ENCODE measurements around the gene CTNNB1. TPM values are rescaled to one million over a fixed set of nuclear protein-coding genes. Genes with fewer than 3 reads are reported as not detected.

CTNNB1 gene
- total RNA-seq, 2 experiments from 2014 or later: 157 to 201 TPM

DNA sequence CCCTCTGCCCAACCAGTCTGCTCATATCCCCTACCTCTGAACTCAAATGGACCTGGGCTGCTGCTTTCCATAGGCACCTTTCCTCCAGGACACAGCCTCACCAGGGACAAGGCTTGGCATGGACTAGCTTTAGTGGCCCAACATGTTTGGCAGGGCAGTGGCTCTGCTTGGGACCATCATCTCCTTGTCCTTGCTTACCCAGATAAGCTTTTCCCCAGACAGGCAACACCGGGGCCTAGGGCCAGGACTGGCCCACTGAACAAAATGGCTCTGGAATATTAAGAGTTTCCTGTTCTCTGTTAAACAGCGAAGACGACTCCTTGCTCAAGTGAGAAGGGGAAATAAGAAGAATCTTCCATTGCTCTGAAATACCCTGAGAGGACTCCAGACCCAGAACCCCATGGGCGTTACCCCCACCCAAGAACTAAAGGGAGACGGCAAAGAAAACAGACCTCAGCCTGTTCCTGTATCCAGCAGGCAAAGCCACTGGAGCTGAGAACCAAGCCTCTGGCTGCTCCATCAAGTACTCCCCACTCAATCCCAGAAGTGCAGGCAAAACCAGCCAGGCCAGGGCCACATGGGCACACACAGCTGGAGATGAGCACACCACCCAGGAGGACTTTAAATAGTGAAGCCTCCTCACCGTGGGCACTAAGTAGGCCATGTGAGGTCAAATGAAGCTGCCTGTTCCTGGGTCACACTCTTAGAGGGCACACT is 45.5 kb downstream of the CTNNB1 start:
- intact Hi-C loops (cut with micrococcal nuclease; ENCODE audit: unreplicated experiment): no loop called here
- DNase-seq (ENCODE audit: low spot score): no peak
- ChIA-PET POLR2A (interaction anchor here (0.5 to 1.0 kb wide), 2 partner anchors 18 to 932 kb away, joined by 3 to 4 read pairs; no protein-coding TSS in a partner anchor), CTCF (ENCODE audit: unreplicated experiment) (no interaction called here)
- TF ChIP-seq EZH2phosphoT487 (IDR thresholded peaks at IDR 0.05; ENCODE audit: borderline replicate concordance, low read depth, low read length): no peak
- TF ChIP-seq CTCF (conservative IDR thresholded peaks at IDR 0.05; ENCODE audit: low read length): no peak
- no peak overlapping the region for H3K4me2 ChIP-seq (ENCODE audit: low read length)
- H3K9me2 ChIP-seq (ENCODE audit: insufficient read depth, low read length): no peaks in the 10 kb centered on the region
- peaks cover 26% of the 10 kb centered on the region for H3K36me3 ChIP-seq (ENCODE audit: insufficient read depth, low read length)
- no peak overlapping the region for H3K27ac ChIP-seq (ENCODE audit: low read depth, low read length, poor library complexity, severe bottlenecking)
- no peaks in the 10 kb centered on the region for H3K9me3 ChIP-seq (ENCODE audit: low read length)
- no TSS peak for BruUV-seq (replicated peaks)
- H3K79me2 ChIP-seq (ENCODE audit: insufficient read depth, low read depth, low read length): no peaks in the 10 kb centered on the region
- H4K20me1 ChIP-seq (ENCODE audit: insufficient read depth, low read length): no peaks in the 10 kb centered on the region; the same call in 1 of the 2 replicates
- peaks cover 6% of the 10 kb centered on the region for H3K4me1 ChIP-seq (ENCODE audit: insufficient read depth, low read length, poor library complexity, severe bottlenecking)
- no peak overlapping the region for H2AFZ ChIP-seq (ENCODE audit: low read length)
- no peak overlapping the region for H3K4me3 ChIP-seq (ENCODE audit: low read depth, low read length, poor library complexity, severe bottlenecking)

GRCh38 chr3:41247055-41248004 is 48.0 kb downstream of the CTNNB1 start:
- Histone ChIP-seq H3K36me3 (ENCODE audit: insufficient read depth, low read length) (peaks cover under 1% of the 10 kb centered on the region; the same call in 1 of the 2 replicates), H3K4me3 (ENCODE audit: low read depth, low read length, poor library complexity, severe bottlenecking) (no peak overlapping the region), H2AFZ (ENCODE audit: low read length) (no peak overlapping the region), H3K9me2 (ENCODE audit: insufficient read depth, low read length) (no peaks in the 10 kb centered on the region), H3K79me2 (ENCODE audit: insufficient read depth, low read depth, low read length) (no peaks in the 10 kb centered on the region), H3K4me1 (ENCODE audit: insufficient read depth, low read length, poor library complexity, severe bottlenecking) (peaks cover 6% of the 10 kb centered on the region), H4K20me1 (ENCODE audit: insufficient read depth, low read length) (no peaks in the 10 kb centered on the region; the same call in 1 of the 2 replicates), H3K4me2 (ENCODE audit: low read length) (no peak overlapping the region), H3K27ac (ENCODE audit: low read depth, low read length, poor library complexity, severe bottlenecking) (no peak overlapping the region), H3K9me3 (ENCODE audit: low read length) (no peaks in the 10 kb centered on the region)
- BruUV-seq (replicated peaks): no TSS peak
- intact Hi-C loops (cut with micrococcal nuclease; ENCODE audit: unreplicated experiment): no loop called here
- ChIA-PET CTCF (ENCODE audit: unreplicated experiment) (no interaction called here), POLR2A (interaction anchor here (1.2 to 1.3 kb wide), 2 partner anchors 25 to 32 kb away, joined by 5 to 6 read pairs; no protein-coding TSS in a partner anchor)
- TF ChIP-seq CTCF (conservative IDR thresholded peaks at IDR 0.05; ENCODE audit: low read length) (no peak), EZH2phosphoT487 (IDR thresholded peaks at IDR 0.05; ENCODE audit: borderline replicate concordance, low read depth, low read length) (no peak)
- DNase-seq (ENCODE audit: low spot score): no peak

Measured in OCI-LY7 (cell line).